ENCODE results near the gene NME8.

The NME8 gene

DNA sequence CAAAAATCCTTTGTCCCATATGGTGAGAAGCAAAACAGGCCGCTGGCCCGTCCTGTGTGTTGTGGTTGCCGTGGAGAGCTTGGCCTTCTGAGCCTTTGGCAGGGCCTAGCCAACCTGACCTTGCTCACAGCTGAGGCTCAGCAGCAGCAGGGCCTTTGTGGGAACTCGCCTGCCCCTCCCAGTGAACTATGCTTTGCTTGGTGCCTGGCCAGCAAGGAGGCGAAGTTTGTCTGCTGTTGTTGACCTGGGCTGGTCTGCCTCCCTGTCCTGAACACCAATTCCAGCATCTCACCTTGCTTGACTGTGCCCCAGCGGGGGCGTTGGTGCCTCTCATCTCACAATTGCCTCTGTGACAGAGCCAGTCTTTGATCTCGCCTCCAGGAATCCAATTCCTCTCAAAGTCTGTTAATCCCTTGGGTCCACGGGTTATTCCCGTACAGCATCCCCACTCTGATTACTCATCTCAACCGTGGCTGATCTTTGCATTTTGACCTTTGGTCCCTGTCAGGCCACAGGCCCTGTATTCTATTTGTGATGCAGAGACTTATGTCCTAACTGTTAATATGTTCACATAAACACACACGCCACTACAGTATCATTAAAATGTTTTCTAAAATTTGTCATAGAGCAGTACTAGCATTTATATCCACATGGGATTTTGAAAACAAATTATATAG is 94.7 kb downstream of the NME8 start:
- DNase-seq (ENCODE audit: extremely low read depth, low read depth), result peak; percentile 63
- TF ChIP-seq, protein P1, sequence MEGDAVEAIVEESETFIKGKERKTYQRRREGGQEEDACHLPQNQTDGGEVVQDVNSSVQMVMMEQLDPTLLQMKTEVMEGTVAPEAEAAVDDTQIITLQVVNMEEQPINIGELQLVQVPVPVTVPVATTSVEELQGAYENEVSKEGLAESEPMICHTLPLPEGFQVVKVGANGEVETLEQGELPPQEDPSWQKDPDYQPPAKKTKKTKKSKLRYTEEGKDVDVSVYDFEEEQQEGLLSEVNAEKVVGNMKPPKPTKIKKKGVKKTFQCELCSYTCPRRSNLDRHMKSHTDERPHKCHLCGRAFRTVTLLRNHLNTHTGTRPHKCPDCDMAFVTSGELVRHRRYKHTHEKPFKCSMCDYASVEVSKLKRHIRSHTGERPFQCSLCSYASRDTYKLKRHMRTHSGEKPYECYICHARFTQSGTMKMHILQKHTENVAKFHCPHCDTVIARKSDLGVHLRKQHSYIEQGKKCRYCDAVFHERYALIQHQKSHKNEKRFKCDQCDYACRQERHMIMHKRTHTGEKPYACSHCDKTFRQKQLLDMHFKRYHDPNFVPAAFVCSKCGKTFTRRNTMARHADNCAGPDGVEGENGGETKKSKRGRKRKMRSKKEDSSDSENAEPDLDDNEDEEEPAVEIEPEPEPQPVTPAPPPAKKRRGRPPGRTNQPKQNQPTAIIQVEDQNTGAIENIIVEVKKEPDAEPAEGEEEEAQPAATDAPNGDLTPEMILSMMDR (IDR thresholded peaks at IDR 0.05; ENCODE audit: low read depth, low read length), result no peak

DNA sequence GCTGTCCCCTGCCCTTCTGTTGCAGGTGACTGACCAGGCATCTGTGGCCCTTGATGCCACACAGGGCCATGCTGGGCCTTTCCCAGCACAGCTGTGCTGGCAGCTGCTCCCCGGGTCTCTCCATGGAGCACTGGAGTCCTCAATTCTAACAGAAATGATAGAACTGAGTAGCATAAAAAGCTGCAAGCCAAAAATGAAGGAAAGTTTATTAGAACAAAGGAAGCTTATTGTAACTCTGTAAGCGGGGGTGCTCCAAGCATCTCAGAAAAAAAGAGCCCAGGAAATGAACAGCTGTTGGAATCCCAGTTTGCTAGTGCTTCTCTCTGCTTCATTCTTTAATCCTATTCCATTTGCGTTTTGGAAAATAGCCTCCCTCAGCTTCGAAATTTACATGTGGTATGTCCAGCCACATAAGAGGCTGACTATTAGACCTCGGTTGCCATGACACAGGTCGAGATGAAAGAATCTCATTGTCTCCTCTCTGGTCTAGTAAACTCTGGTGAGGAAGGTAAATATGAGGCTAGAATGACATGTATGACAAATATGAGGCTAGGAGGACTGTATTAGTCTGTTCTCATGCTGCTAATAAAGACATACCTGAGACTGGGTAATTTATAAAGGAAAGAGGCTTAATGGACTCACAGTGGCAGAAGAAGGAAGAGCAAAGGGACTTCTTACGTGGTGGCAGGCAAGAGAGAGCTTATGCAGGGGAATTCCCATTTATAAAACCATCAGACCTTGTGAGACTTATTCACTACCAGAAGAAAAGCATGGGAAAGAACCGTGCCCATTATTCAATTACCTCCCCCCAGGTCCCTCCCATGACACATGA is 95.7 kb downstream of the NME8 start:
- no peak for DNase-seq (ENCODE audit: extremely low read depth, low read depth)

DNA sequence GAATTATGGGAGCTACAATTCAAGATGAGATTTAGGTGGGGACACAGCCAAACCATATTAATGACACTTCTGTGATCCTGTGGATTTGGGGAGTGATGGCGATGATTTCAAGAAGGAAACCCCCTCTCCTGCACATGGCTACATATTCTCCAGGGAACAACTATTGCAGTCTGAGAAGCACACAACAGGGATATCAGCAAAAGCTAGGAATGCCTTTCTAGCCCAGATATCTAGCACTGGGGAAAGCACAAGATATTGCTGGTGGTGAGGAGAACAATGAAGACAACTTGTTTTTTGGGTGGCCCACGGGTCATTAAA is 96.3 kb downstream of the NME8 start:
- TF ChIP-seq, protein P1 (IDR thresholded peaks at IDR 0.05; ENCODE audit: low read depth, low read length), result no peak

More for the DNA sequence above, 95.7 kb downstream of the NME8 start:
- TF ChIP-seq, protein P1 (IDR thresholded peaks at IDR 0.05; ENCODE audit: low read depth, low read length), result no peak

DNA sequence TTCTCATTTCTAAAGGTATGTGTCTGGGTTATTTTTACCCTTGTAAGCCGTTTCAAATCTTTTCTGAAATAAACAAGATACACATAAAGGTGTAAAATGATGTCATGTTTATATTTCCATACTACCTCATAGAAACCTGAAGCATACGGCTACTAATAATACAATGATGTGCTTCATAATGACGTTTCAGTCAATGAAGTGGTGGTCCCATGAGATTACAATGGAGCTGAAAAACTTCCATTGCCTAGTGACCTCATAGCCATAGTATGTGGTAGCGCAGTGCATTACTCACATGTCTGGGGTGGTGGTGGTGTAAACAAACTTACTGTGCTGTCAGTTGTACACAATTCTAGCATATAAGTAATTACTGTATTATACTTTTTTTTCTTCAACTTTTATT is 96.9 kb downstream of the NME8 start:
- DNase-seq (ENCODE audit: extremely low read depth, low read depth), result no peak
- TF ChIP-seq, protein P1 (IDR thresholded peaks at IDR 0.05; ENCODE audit: low read depth, low read length), result no peak

More for the DNA sequence above, 96.3 kb downstream of the NME8 start:
- no peak for DNase-seq (ENCODE audit: extremely low read depth, low read depth)

DNA sequence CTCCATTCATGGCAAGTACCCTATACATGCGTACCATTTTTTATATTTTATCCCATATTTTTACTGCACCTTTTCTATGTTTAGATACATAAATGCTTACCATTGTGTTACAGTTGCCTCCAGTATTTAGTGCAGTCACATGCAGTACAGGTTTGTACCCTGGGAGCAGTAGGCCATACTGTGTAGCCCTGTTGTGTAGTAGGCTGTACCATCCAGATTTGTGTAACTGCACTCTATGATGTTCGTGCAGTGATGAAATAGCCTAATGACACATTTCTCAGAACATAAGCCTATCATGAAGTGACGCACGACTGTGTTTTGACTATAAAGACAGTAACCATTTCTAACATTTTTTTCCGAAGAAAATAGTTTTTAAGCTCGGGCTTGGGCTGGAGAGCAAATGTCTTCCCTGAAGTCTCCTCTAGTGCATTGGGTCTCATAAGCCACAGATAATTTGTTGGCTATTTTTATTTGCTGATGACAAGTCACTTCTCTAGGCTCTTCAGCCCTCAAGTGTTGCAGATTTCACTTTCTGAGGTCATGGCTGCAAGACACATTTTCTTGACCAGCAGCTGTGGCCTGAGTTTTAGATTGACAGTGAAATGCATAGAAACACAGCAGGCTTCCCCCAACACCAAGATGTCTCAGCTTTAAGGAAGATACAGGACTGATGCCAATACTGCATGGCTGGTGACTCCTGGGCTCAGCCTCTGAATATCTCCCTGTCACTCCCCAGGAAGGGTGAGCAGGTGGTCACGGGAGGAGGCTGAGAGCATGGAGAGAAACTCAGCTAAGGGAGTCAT is 98.9 kb downstream of the NME8 start:
- DNase-seq (ENCODE audit: extremely low read depth, low read depth), result no peak
- TF ChIP-seq, protein P1 (IDR thresholded peaks at IDR 0.05; ENCODE audit: low read depth, low read length), result no peak

DNA sequence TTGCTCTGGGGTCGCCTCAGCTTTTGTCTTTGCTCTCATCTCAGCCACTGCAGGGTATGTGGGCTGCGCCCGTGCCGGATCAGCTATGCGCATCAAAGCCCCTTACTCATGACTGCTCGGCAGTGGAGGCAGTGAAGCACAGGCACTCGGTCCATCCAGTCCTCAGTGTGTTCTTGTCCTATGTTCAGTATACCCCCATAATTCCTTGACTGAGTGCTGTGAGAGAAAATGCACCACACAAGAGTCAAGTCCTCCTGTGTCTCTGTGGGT is 99.5 kb downstream of the NME8 start:
- TF ChIP-seq, protein P1 (IDR thresholded peaks at IDR 0.05; ENCODE audit: low read depth, low read length), result no peak
- no peak for DNase-seq (ENCODE audit: extremely low read depth, low read depth)
